GM23338 (cell line): ENCODE data around the gene PFDN4. TPM values are rescaled to one million over a fixed set of nuclear protein-coding genes. Genes with fewer than 3 reads are reported as not detected.
"Not testable (repeated sequence)": the region's sequence is repeated elsewhere in the genome, so short reads cannot be mapped to it uniquely, and the experiment has no call there.

Source experiments
- ATAC-seq: fragments of 200-7000 bp; cut with Tn5 transposase; 3 replicates; pipeline ENCODE4 v1.9.1; 2020
- DNase-seq: peaks from one replicate; pipeline ENCODE4 v3.0.0-alpha.2; 2015; ENCODE audit warnings: low spot score
- H2AFZ ChIP-seq: fragments of 200-600 bp; sonication (generic); 2 replicates; pipeline ENCODE4 v1.8.0; 2016; ENCODE audit warnings: antibody characterized with exemption, mild to moderate bottlenecking, moderate library complexity
- H3F3A ChIP-seq: fragments of 200-600 bp; sonication (generic); replicated peaks from 2 replicates; pipeline ENCODE4 v1.8.0; 2017; ENCODE audit warnings: antibody characterized with exemption, mixed run types, low read depth
- H3K27ac ChIP-seq: fragments of 200-600 bp; sonication (generic); 2 replicates; pipeline ENCODE4 v1.6.1; 2016; ENCODE audit warnings: low read depth
- H3K27me3 ChIP-seq: fragments of 200-600 bp; sonication (generic); 2 replicates; pipeline ENCODE4 v1.8.0; 2016; ENCODE audit warnings: mild to moderate bottlenecking, mixed run types, moderate library complexity; ENCODE audit not compliant: insufficient read depth
- H3K36me3 ChIP-seq: fragments of 200-600 bp; sonication (generic); 2 replicates; pipeline ENCODE4 v1.8.0; 2016; ENCODE audit warnings: mild to moderate bottlenecking; ENCODE audit not compliant: insufficient read depth
- H3K4me1 ChIP-seq: fragments of 200-600 bp; sonication (generic); 2 replicates; pipeline ENCODE4 v1.8.0; 2016; ENCODE audit warnings: mild to moderate bottlenecking, moderate library complexity; ENCODE audit not compliant: insufficient read depth
- H3K4me2 ChIP-seq: fragments of 200-600 bp; sonication (generic); 2 replicates; pipeline ENCODE4 v1.7.1; 2017; ENCODE audit warnings: mixed run types
- H3K4me3 ChIP-seq: fragments of 200-600 bp; sonication (generic); 2 replicates; pipeline ENCODE4 v1.6.1; 2016; ENCODE audit warnings: mixed run types
- H3K79me2 ChIP-seq: fragments of 200-600 bp; sonication (generic); replicated peaks from 2 replicates; pipeline ENCODE4 v1.8.0; 2017; ENCODE audit warnings: mild to moderate bottlenecking; ENCODE audit not compliant: insufficient read depth
- H3K9me2 ChIP-seq: fragments of 200-600 bp; sonication (generic); 2 replicates; pipeline ENCODE4 v1.8.0; 2017; ENCODE audit not compliant: insufficient read depth
- H4K20me1 ChIP-seq: fragments of 200-600 bp; sonication (generic); replicated peaks from 2 replicates; pipeline ENCODE4 v1.8.0; 2017; ENCODE audit warnings: mild to moderate bottlenecking; ENCODE audit not compliant: insufficient read depth
- H3K27ac Mint-ChIP-seq: 2 replicates; pipeline ENCODE4 v1.8.0; 2020; ENCODE audit warnings: inconsistent platforms, mild to moderate bottlenecking, moderate library complexity, mixed read lengths
- H3K27me3 Mint-ChIP-seq: 3 replicates; pipeline ENCODE4 v1.8.0; 2022; ENCODE audit warnings: low read depth, mild to moderate bottlenecking, moderate library complexity, mixed read lengths, inconsistent platforms; ENCODE audit not compliant: insufficient read depth, poor library complexity
- H3K36me3 Mint-ChIP-seq: 3 replicates; pipeline ENCODE4 v1.8.0; 2021; ENCODE audit warnings: low read depth, mild to moderate bottlenecking, inconsistent platforms, moderate library complexity, mixed read lengths
- H3K4me1 Mint-ChIP-seq: 3 replicates; pipeline ENCODE4 v1.8.0; 2020; ENCODE audit warnings: mild to moderate bottlenecking, inconsistent platforms, mixed read lengths
- H3K4me3 Mint-ChIP-seq: 3 replicates; pipeline ENCODE4 v1.8.0; 2021; ENCODE audit warnings: moderate library complexity, mild to moderate bottlenecking, inconsistent platforms, mixed read lengths
- H3K9me3 Mint-ChIP-seq: 3 replicates; pipeline ENCODE4 v1.8.0; 2020; ENCODE audit warnings: moderate library complexity, mild to moderate bottlenecking, inconsistent platforms, mixed read lengths
- EZH2phosphoT487 ChIP-seq: fragments of 200-600 bp; sonication (generic); IDR thresholded peaks from one replicate; pipeline ENCODE4 v1.8.1; 2018; ENCODE audit warnings: antibody characterized with exemption; ENCODE audit not compliant: unreplicated experiment
- NANOG ChIP-seq: IDR thresholded peaks from 2 replicates; pipeline ENCODE4 v1.6.1; 2016; ENCODE audit warnings: antibody characterized with exemption, borderline replicate concordance
- REST ChIP-seq: IDR thresholded peaks from one replicate; pipeline ENCODE4 v1.6.1; 2018; ENCODE audit warnings: antibody characterized with exemption; ENCODE audit not compliant: unreplicated experiment
- STAT1 ChIP-seq: IDR thresholded peaks from one replicate; pipeline ENCODE4 v1.6.1; 2016; ENCODE audit warnings: antibody characterized with exemption; ENCODE audit not compliant: unreplicated experiment
- ZNF114 ChIP-seq: fragments of 250-450 bp; sonication (Bioruptor Pico); IDR thresholded peaks from 2 replicates; pipeline ENCODE4 v1.5.0; 2020; ENCODE audit warnings: mild to moderate bottlenecking, moderate library complexity
- polyA plus RNA-seq: library from polyadenylated mRNA; unstranded; fragments of >200 nt; fragmentation: Nextera tagmentation; extraction: Ambion mirVana; gene quantifications from 2 replicates; pipeline ENCODE4 v1.2.1, GENCODE V29; 2016
- total RNA-seq: library from RNA; depleted of rRNA; stranded (reverse); fragments of >200 nt; shearing (Covaris generic); gene quantifications from 2 replicates; pipeline ENCODE4 v1.2.3, GENCODE V29; 2014
- TF ChIP-seq, protein P1 (sequence below), 2 experiments: fragments of 200-600 bp in 1 of 2; sonication (generic) in 1 of 2; conservative IDR thresholded peaks; 2 replicates each; pipeline versions ENCODE4 v1.5.1 to v1.6.1; 2016 to 2017; ENCODE audit warnings: antibody characterized with exemption in 2 of 2, low read depth in 2 of 2, mild to moderate bottlenecking in 2 of 2, moderate library complexity in 1 of 2

The PFDN4 gene
- total and polyA plus RNA-seq, 2 experiments from 2014 or later: 105 to 477 TPM

- no peaks in the 10 kb centered on the region for H3K9me3 Mint-ChIP-seq
Measured at GRCh38 chr20:54263116-54263690, 55.3 kb downstream of the PFDN4 start.

GRCh38 chr20:54265791-54266190, 57.9 kb downstream of the PFDN4 start:
- H3K27me3 ChIP-seq, H3K27ac Mint-ChIP-seq, H3K4me3 ChIP-seq, H2AFZ ChIP-seq, DNase-seq, H3K36me3 ChIP-seq, H3K27ac ChIP-seq, ATAC-seq, H3K36me3 Mint-ChIP-seq, H3K9me2 ChIP-seq, H3K9me3 Mint-ChIP-seq, H3K4me3 Mint-ChIP-seq, H3F3A ChIP-seq, H3K4me2 ChIP-seq, H4K20me1 ChIP-seq, H3K79me2 ChIP-seq, H3K4me1 ChIP-seq, H3K27me3 Mint-ChIP-seq: not testable (repeated sequence)
- H3K4me1 Mint-ChIP-seq: peaks cover 27% of the 10 kb centered on the region

More at GRCh38 chr20:54263116-54263690, 55.3 kb downstream of the PFDN4 start:
- Histone ChIP-seq H3F3A (no peaks in the 10 kb centered on the region), H3K4me2 (no peak overlapping the region), H2AFZ (no peak overlapping the region; the same call in 1 of the 2 replicates), H3K79me2 (no peaks in the 10 kb centered on the region), H4K20me1 (no peaks in the 10 kb centered on the region), H3K4me3 (no peak overlapping the region), H3K9me2 (no peaks in the 10 kb centered on the region), H3K27ac (no peak overlapping the region), H3K27me3 (no peaks in the 10 kb centered on the region), H3K4me1 (no peaks in the 10 kb centered on the region; the same call in 1 of the 2 replicates), H3K36me3 (no peaks in the 10 kb centered on the region)
- Mint-ChIP-seq H3K4me1 (peaks cover 19% of the 10 kb centered on the region), H3K27ac (no peak overlapping the region), H3K4me3 (no peak overlapping the region), H3K27me3 (no peaks in the 10 kb centered on the region), H3K36me3 (no peaks in the 10 kb centered on the region)
- DNase-seq (no peak), ATAC-seq (no peak)
- TF ChIP-seq, protein P1, sequence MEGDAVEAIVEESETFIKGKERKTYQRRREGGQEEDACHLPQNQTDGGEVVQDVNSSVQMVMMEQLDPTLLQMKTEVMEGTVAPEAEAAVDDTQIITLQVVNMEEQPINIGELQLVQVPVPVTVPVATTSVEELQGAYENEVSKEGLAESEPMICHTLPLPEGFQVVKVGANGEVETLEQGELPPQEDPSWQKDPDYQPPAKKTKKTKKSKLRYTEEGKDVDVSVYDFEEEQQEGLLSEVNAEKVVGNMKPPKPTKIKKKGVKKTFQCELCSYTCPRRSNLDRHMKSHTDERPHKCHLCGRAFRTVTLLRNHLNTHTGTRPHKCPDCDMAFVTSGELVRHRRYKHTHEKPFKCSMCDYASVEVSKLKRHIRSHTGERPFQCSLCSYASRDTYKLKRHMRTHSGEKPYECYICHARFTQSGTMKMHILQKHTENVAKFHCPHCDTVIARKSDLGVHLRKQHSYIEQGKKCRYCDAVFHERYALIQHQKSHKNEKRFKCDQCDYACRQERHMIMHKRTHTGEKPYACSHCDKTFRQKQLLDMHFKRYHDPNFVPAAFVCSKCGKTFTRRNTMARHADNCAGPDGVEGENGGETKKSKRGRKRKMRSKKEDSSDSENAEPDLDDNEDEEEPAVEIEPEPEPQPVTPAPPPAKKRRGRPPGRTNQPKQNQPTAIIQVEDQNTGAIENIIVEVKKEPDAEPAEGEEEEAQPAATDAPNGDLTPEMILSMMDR (conservative IDR thresholded peaks at IDR 0.05; ENCODE audit: low read depth in 2 of 2): no peak
- TF ChIP-seq EZH2phosphoT487 (no peak), REST (no peak), NANOG (no peak), ZNF114 (CRISPR knock-in tag) (no peak), STAT1 (no peak)
